ENCODE results near the gene DLD. TPM values are rescaled to one million over a fixed set of nuclear protein-coding genes. Genes with fewer than 3 reads are reported as not detected.

Gene DLD
- total RNA-seq, 1 donor from 2014 or later, result 60.3 TPM

- no peak for DNase-seq (ENCODE audit: low spot score)
- Mint-ChIP-seq H3K27ac (ENCODE audit: unreplicated experiment) (no peak overlapping the region), H3K9me3 (ENCODE audit: low read depth) (peaks cover 3% of the 10 kb centered on the region), H3K4me3 (ENCODE audit: unreplicated experiment) (no peak overlapping the region), H3K27me3 (ENCODE audit: low read depth) (no peaks in the 10 kb centered on the region), H3K4me1 (ENCODE audit: low read depth) (no peaks in the 10 kb centered on the region), H3K36me3 (ENCODE audit: low read depth) (peaks cover 35% of the 10 kb centered on the region)
- TF ChIP-seq CTCF (IDR thresholded peaks at IDR 0.05), result no peak
Measured at GRCh38 chr7:107913851-107914250, 22.9 kb downstream of the DLD start.

- peaks cover 3% of the 10 kb centered on the region for H3K4me1 Mint-ChIP-seq (ENCODE audit: low read depth)
- no peak for TF ChIP-seq CTCF (IDR thresholded peaks at IDR 0.05)
- DNase-seq (ENCODE audit: low spot score), result no peak
- no peak overlapping the region for H3K4me3 Mint-ChIP-seq (ENCODE audit: unreplicated experiment)
- peaks cover 3% of the 10 kb centered on the region for H3K9me3 Mint-ChIP-seq (ENCODE audit: low read depth)
- no peak overlapping the region for H3K27ac Mint-ChIP-seq (ENCODE audit: unreplicated experiment)
- H3K27me3 Mint-ChIP-seq (ENCODE audit: low read depth), result no peaks in the 10 kb centered on the region
- H3K36me3 Mint-ChIP-seq (ENCODE audit: low read depth), result peaks cover 33% of the 10 kb centered on the region
Measured at GRCh38 chr7:107914831-107915230, 23.8 kb downstream of the DLD start.

- no peaks in the 10 kb centered on the region for H3K27me3 Mint-ChIP-seq (ENCODE audit: low read depth)
- H3K9me3 Mint-ChIP-seq (ENCODE audit: low read depth), result peaks cover 3% of the 10 kb centered on the region
- H3K4me3 Mint-ChIP-seq (ENCODE audit: unreplicated experiment), result no peak overlapping the region
- H3K27ac Mint-ChIP-seq (ENCODE audit: unreplicated experiment), result no peak overlapping the region
- no peak for DNase-seq (ENCODE audit: low spot score)
- TF ChIP-seq CTCF (IDR thresholded peaks at IDR 0.05), result no peak
- H3K36me3 Mint-ChIP-seq (ENCODE audit: low read depth), result peaks cover 28% of the 10 kb centered on the region
- H3K4me1 Mint-ChIP-seq (ENCODE audit: low read depth), result peaks cover 10% of the 10 kb centered on the region
Measured at GRCh38 chr7:107915541-107915940, 24.6 kb downstream of the DLD start.

GRCh38 chr7:107917763-107918651 is 27.0 kb downstream of the DLD start:
- Mint-ChIP-seq H3K4me1 (ENCODE audit: low read depth) (peaks cover 24% of the 10 kb centered on the region), H3K27ac (ENCODE audit: unreplicated experiment) (peak overlapping the region; percentile 34), H3K27me3 (ENCODE audit: low read depth) (no peaks in the 10 kb centered on the region), H3K9me3 (ENCODE audit: low read depth) (no peaks in the 10 kb centered on the region), H3K36me3 (ENCODE audit: low read depth) (peaks cover 31% of the 10 kb centered on the region), H3K4me3 (ENCODE audit: unreplicated experiment) (no peak overlapping the region)
- no peak for DNase-seq (ENCODE audit: low spot score)
- no peak for TF ChIP-seq CTCF (IDR thresholded peaks at IDR 0.05)

- TF ChIP-seq CTCF (IDR thresholded peaks at IDR 0.05), result no peak
- Mint-ChIP-seq H3K4me1 (ENCODE audit: low read depth) (peaks cover 26% of the 10 kb centered on the region), H3K9me3 (ENCODE audit: low read depth) (no peaks in the 10 kb centered on the region), H3K27ac (ENCODE audit: unreplicated experiment) (no peak overlapping the region), H3K36me3 (ENCODE audit: low read depth) (peaks cover 35% of the 10 kb centered on the region), H3K4me3 (ENCODE audit: unreplicated experiment) (no peak overlapping the region), H3K27me3 (ENCODE audit: low read depth) (no peaks in the 10 kb centered on the region)
- no peak for DNase-seq (ENCODE audit: low spot score)
Measured at GRCh38 chr7:107918948-107919347, 28.0 kb downstream of the DLD start.

All from chondrocyte (in vitro differentiated cells).